ENCODE data around the gene MEIS2.

Gene MEIS2

GRCh38 chr15:37100966-37101215 is 542 bp upstream of the MEIS2 start:
- DNase-seq (ENCODE audit: low read depth), result no peak
- no peak for TF ChIP-seq CTCF (conservative IDR thresholded peaks at IDR 0.05; ENCODE audit: low read length)
- H3K4me3 ChIP-seq (ENCODE audit: low read length), result peak overlapping the region; percentile 90

- DNase-seq (ENCODE audit: low read depth), result no peak
- no peak for TF ChIP-seq CTCF (conservative IDR thresholded peaks at IDR 0.05; ENCODE audit: low read length)
- H3K4me3 ChIP-seq (ENCODE audit: low read length), result peak overlapping the region; percentile 90
These were observed 835 bp downstream of the MEIS2 start for GRCh38 chr15:37099319-37100108.

GRCh38 chr15:37098468-37099318 is 1.7 kb downstream of the MEIS2 start:
- no peak for DNase-seq (ENCODE audit: low read depth)
- H3K4me3 ChIP-seq (ENCODE audit: low read length), result peak overlapping the region; percentile 90
- TF ChIP-seq CTCF (conservative IDR thresholded peaks at IDR 0.05; ENCODE audit: low read length), result no peak

- peak overlapping the region; percentile 90 for H3K4me3 ChIP-seq (ENCODE audit: low read length)
- DNase-seq (ENCODE audit: low read depth), result no peak
These were observed 3.0 kb downstream of the MEIS2 start for GRCh38 chr15:37097144-37097919.

GRCh38 chr15:37096558-37097143 is 3.7 kb downstream of the MEIS2 start:
- no peak for TF ChIP-seq CTCF (conservative IDR thresholded peaks at IDR 0.05; ENCODE audit: low read length)
- H3K4me3 ChIP-seq (ENCODE audit: low read length), result peak overlapping the region; percentile 90
- DNase-seq (ENCODE audit: low read depth), result no peak

More at GRCh38 chr15:37097144-37097919, 3.0 kb downstream of the MEIS2 start:
- no peak for TF ChIP-seq CTCF (conservative IDR thresholded peaks at IDR 0.05; ENCODE audit: low read length)

- peak overlapping the region; percentile 90 for H3K4me3 ChIP-seq (ENCODE audit: low read length)
- DNase-seq (ENCODE audit: low read depth), result no peak
- no peak for TF ChIP-seq CTCF (conservative IDR thresholded peaks at IDR 0.05; ENCODE audit: low read length)
These were observed 4.4 kb downstream of the MEIS2 start for GRCh38 chr15:37095770-37096557.
